DND-41 (cell line): ENCODE results near the gene ATP2B3.
"Not testable (repeated sequence)": the region's sequence is repeated elsewhere in the genome, so short reads cannot be mapped to it uniquely, and the experiment has no call there.

Source experiments
- EZH2 ChIP-seq: IDR thresholded peaks from 3 replicates; pipeline ENCODE4 v1.6.1; 2012; ENCODE audit warnings: borderline replicate concordance, low read depth, mild to moderate bottlenecking, moderate library complexity, low read length, inconsistent platforms; ENCODE audit not compliant: severe bottlenecking
- TF ChIP-seq, protein P1 (sequence below): IDR thresholded peaks from 2 replicates; pipeline ENCODE4 v1.5.1; 2012; ENCODE audit warnings: borderline replicate concordance, low read length, moderate library complexity, mild to moderate bottlenecking; ENCODE audit not compliant: poor library complexity, severe bottlenecking; ENCODE audit errors: extremely low read depth

DNA sequence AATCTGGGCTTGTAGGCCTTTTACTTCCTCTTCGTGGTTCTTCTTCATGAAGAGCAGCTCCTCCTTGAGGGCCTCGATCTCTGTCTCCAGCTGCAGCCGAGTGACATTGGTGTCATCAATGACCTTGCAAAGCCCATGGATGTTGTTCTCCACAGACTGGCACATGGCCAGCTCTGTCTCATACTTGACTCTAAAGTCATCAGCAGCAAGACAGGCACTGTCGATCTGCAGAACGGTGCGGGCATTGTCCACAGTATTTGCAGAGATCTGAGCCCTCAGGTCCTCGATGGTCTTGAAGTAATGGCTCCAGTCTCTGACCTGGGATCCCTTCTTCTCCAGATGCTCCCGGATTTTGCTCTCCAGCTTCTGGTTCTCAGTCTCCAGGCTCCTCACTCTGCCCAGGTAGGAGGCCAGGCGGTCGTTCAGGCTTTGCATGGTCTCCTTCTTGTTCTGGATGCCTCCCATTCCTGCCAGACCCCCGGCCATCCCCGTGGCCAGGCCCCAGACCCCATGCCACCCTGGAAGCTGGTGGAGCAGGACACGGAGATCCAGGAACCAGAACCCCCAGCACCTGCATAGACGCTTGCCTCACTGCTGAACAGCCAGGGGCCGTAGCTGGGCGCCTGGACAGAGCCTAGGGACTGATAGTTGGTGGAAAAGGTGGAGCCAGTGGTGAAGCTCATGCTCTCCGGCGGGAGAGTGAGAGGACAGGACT is 87.4 kb downstream of the ATP2B3 start:
- TF ChIP-seq, protein P1, sequence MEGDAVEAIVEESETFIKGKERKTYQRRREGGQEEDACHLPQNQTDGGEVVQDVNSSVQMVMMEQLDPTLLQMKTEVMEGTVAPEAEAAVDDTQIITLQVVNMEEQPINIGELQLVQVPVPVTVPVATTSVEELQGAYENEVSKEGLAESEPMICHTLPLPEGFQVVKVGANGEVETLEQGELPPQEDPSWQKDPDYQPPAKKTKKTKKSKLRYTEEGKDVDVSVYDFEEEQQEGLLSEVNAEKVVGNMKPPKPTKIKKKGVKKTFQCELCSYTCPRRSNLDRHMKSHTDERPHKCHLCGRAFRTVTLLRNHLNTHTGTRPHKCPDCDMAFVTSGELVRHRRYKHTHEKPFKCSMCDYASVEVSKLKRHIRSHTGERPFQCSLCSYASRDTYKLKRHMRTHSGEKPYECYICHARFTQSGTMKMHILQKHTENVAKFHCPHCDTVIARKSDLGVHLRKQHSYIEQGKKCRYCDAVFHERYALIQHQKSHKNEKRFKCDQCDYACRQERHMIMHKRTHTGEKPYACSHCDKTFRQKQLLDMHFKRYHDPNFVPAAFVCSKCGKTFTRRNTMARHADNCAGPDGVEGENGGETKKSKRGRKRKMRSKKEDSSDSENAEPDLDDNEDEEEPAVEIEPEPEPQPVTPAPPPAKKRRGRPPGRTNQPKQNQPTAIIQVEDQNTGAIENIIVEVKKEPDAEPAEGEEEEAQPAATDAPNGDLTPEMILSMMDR: not testable (repeated sequence)
- not testable (repeated sequence) for TF ChIP-seq EZH2
